ENCODE measurements around the gene SVEP1.

DNA sequence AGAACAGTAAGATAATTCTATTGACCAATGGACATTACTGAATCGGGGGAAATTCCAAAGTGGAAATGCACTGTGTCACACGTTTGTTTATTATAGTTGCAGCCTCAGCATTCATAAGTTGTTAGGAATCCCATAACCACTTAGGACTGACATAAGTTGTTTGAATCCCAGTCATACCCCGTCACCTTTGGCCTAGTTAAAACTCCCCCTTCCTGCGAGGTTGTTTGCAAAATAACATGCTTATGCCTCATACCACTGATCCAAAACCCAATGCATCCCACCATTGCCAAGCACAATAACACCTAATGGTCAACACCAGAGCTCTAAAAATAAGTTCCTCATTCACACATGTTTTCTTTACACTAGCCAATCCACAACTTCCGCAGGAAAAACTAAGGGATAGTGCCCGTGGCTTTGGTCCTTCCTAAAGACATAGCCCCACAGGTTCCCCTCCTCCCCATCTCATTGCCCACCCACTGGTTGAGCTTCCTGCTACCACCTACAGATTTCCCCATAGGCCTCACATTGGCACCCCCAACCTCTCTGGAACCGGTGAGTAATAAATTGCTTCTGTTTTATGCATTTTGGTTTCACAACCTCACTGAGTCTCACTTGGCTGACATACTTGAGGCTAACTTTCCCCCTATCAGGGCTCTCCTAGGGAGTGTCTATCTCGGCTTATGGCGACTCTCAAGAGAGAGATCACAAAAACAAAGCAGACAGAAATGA lies 46.7 kb upstream of the SVEP1 start:
- TF ChIP-seq, protein P1, sequence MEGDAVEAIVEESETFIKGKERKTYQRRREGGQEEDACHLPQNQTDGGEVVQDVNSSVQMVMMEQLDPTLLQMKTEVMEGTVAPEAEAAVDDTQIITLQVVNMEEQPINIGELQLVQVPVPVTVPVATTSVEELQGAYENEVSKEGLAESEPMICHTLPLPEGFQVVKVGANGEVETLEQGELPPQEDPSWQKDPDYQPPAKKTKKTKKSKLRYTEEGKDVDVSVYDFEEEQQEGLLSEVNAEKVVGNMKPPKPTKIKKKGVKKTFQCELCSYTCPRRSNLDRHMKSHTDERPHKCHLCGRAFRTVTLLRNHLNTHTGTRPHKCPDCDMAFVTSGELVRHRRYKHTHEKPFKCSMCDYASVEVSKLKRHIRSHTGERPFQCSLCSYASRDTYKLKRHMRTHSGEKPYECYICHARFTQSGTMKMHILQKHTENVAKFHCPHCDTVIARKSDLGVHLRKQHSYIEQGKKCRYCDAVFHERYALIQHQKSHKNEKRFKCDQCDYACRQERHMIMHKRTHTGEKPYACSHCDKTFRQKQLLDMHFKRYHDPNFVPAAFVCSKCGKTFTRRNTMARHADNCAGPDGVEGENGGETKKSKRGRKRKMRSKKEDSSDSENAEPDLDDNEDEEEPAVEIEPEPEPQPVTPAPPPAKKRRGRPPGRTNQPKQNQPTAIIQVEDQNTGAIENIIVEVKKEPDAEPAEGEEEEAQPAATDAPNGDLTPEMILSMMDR (IDR thresholded peaks at IDR 0.05; ENCODE audit: low read depth, low read length), result no peak
- TF ChIP-seq, protein P2, sequence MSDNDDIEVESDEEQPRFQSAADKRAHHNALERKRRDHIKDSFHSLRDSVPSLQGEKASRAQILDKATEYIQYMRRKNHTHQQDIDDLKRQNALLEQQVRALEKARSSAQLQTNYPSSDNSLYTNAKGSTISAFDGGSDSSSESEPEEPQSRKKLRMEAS (IDR thresholded peaks at IDR 0.05; ENCODE audit: low read depth, low read length), result no peak
- no peak for TF ChIP-seq POLR2A (IDR thresholded peaks at IDR 0.05; ENCODE audit: extremely low read depth, insufficient read length)
- TF ChIP-seq MYC (IDR thresholded peaks at IDR 0.05; ENCODE audit: low read depth, low read length), result no peak
